KBM-7 (cell line): ENCODE data around the gene CNOT6L.
"Not testable (repeated sequence)": the region's sequence is repeated elsewhere in the genome, so short reads cannot be mapped to it uniquely, and the experiment has no call there.

Experiments
- DNase-seq: peaks from one replicate; pipeline ENCODE4 v3.0.0-alpha.2; 2015
- in situ Hi-C: fragments of 300-500 bp; cut with MboI; formaldehyde crosslinking; loops from 2 replicates; pipeline ENCODE4 v1.14.3; 2020; ENCODE audit warnings: low sequenced_read_pairs, low pct_unique_long_range_greater_than_20kb, mixed read lengths

CNOT6L gene

GRCh38 chr4:77721073-77721472 lies 98.1 kb downstream of the CNOT6L start:
- no peak for DNase-seq
- in situ Hi-C loops, result no loop called here

GRCh38 chr4:77718500-77718899 lies 100.7 kb downstream of the CNOT6L start:
- DNase-seq, in situ Hi-C loops: not testable (repeated sequence)

- in situ Hi-C loops, result no loop called here
Observed at GRCh38 chr4:77715414-77716290, 103.5 kb downstream of the CNOT6L start.

GRCh38 chr4:77714514-77714913 lies 104.7 kb downstream of the CNOT6L start:
- DNase-seq, result no peak
- in situ Hi-C loops, result no loop called here

More at GRCh38 chr4:77715414-77716290, 103.5 kb downstream of the CNOT6L start:
- no peak for DNase-seq

- in situ Hi-C loops, result no loop called here
- DNase-seq, result no peak
Observed at GRCh38 chr4:77713884-77714283, 105.3 kb downstream of the CNOT6L start.

- DNase-seq, result no peak
- in situ Hi-C loops, result no loop called here
Observed at GRCh38 chr4:77712675-77713074, 106.5 kb downstream of the CNOT6L start.

- in situ Hi-C loops, result no loop called here
- DNase-seq, result peak; percentile 19
Observed at GRCh38 chr4:77711469-77711868, 107.7 kb downstream of the CNOT6L start.

GRCh38 chr4:77710684-77711083 lies 108.5 kb downstream of the CNOT6L start:
- in situ Hi-C loops, result no loop called here
- no peak for DNase-seq

GRCh38 chr4:77710059-77710458 lies 109.1 kb downstream of the CNOT6L start:
- in situ Hi-C loops, result no loop called here
- no peak for DNase-seq

- in situ Hi-C loops, result no loop called here
- DNase-seq, result no peak
Observed at GRCh38 chr4:77706717-77707116, 112.5 kb downstream of the CNOT6L start.

GRCh38 chr4:77703666-77704065 lies 115.5 kb downstream of the CNOT6L start:
- in situ Hi-C loops, result no loop called here
- DNase-seq, result no peak

- in situ Hi-C loops, result no loop called here
- DNase-seq, result no peak
Observed at GRCh38 chr4:77701121-77701520, 118.0 kb downstream of the CNOT6L start.

GRCh38 chr4:77699731-77700210 lies 119.4 kb downstream of the CNOT6L start:
- DNase-seq, result no peak
- in situ Hi-C loops, result no loop called here

- peak; percentile 28 for DNase-seq
- in situ Hi-C loops, result no loop called here
Observed at GRCh38 chr4:77697860-77698590, 121.1 kb downstream of the CNOT6L start.

- no peak for DNase-seq
- in situ Hi-C loops, result no loop called here
Observed at GRCh38 chr4:77695774-77696173, 123.4 kb downstream of the CNOT6L start.

- in situ Hi-C loops, result no loop called here
- no peak for DNase-seq
Observed at GRCh38 chr4:77692847-77693432, 126.2 kb downstream of the CNOT6L start.

- in situ Hi-C loops, result no loop called here
- no peak for DNase-seq
Observed at GRCh38 chr4:77681792-77682191, 137.4 kb downstream of the CNOT6L start.

GRCh38 chr4:77676842-77677241 lies 142.3 kb downstream of the CNOT6L start:
- no peak for DNase-seq
- in situ Hi-C loops, result no loop called here

- DNase-seq, result no peak
- in situ Hi-C loops, result no loop called here
Observed at GRCh38 chr4:77671051-77671450, 148.1 kb downstream of the CNOT6L start.
